C4-2B (cell line): ENCODE measurements around the gene DDX1.

Source experiments
- CTCF ChIP-seq: fragments of 450-650 bp; conservative IDR thresholded peaks from 2 replicates; pipeline ENCODE4 v1.5.1; 2017; ENCODE audit warnings: mild to moderate bottlenecking
- ZFX ChIP-seq: fragments of 450-650 bp; IDR thresholded peaks from 2 replicates; pipeline ENCODE4 v1.6.1; 2017

GRCh38 chr2:15639323-15640251 lies 47.9 kb downstream of the DDX1 start:
- TF ChIP-seq CTCF (no peak), ZFX (no peak)
